CD4-positive, alpha-beta T cell (primary cell): ENCODE measurements around the gene RPL11. TPM values are rescaled to one million over a fixed set of nuclear protein-coding genes. Genes with fewer than 3 reads are reported as not detected.

Experiments
- ATAC-seq: fragments of 200-7000 bp; cut with Tn5 transposase; one replicate; pipeline ENCODE4 v1.10.0; 2022; ENCODE audit warnings: mild to moderate bottlenecking; ENCODE audit not compliant: poor library complexity
- CTCF ChIA-PET: fragments of 350-600 bp; sonication (Branson Sonifier 250); formaldehyde crosslinking; loops from one replicate; lab custom pipeline; 2021; ENCODE audit warnings: antibody characterized with exemption, inconsistent platforms; lab: Charles Lee
- POLR2A ChIA-PET: fragments of 350-600 bp; sonication (Branson Sonifier 250); formaldehyde crosslinking; loops from one replicate; lab custom pipeline; 2021; ENCODE audit warnings: antibody characterized with exemption, inconsistent platforms; lab: Charles Lee
- DNase-seq, 14 experiments: peaks; one replicate each; pipeline ENCODE4 v3.0.0-alpha.2; 2013 to 2020; ENCODE audit warnings: mixed read lengths in 2 of 14
- H3K27ac ChIP-seq, 2 donors: one replicate each; pipeline versions ENCODE4 v1.5.1 to v1.7.0; 2013; ENCODE audit warnings: low read length in 2 of 2, low read depth in 1 of 2, mild to moderate bottlenecking in 1 of 2
- H3K27me3 ChIP-seq, 2 experiments: 1 replicate in 1 of 2; 2 replicates in 1 of 2; pipeline versions ENCODE4 v1.6.1 to v1.7.0; 2013; ENCODE audit warnings: low read length in 2 of 2, control low read depth in 1 of 2, mild to moderate bottlenecking in 1 of 2, moderate library complexity in 1 of 2; ENCODE audit not compliant: insufficient read depth in 2 of 2, control insufficient read depth in 1 of 2
- H3K36me3 ChIP-seq: one replicate; pipeline ENCODE4 v1.6.1; 2013; ENCODE audit warnings: low read length, control low read depth; ENCODE audit not compliant: insufficient read depth
- H3K4me1 ChIP-seq: one replicate; pipeline ENCODE4 v1.6.1; 2013; ENCODE audit warnings: low read length, control low read depth; ENCODE audit not compliant: insufficient read depth
- H3K4me3 ChIP-seq: one replicate; pipeline ENCODE4 v1.5.1; 2013; ENCODE audit warnings: mild to moderate bottlenecking, low read length, moderate library complexity
- H3K9me3 ChIP-seq, 2 experiments: 1 replicate in 1 of 2; 2 replicates in 1 of 2; pipeline versions ENCODE4 v1.6.1 to v1.7.0; 2013; ENCODE audit warnings: low read length in 2 of 2, mild to moderate bottlenecking in 2 of 2, control low read depth in 1 of 2, moderate library complexity in 1 of 2; ENCODE audit not compliant: control insufficient read depth in 1 of 2, insufficient read depth in 1 of 2
- H3K27ac Mint-ChIP-seq: one replicate; pipeline ENCODE4 v1.8.0; 2020; ENCODE audit warnings: mixed read lengths
- H3K27me3 Mint-ChIP-seq: one replicate; pipeline ENCODE4 v1.8.0; 2021; ENCODE audit warnings: mixed read lengths
- H3K36me3 Mint-ChIP-seq: one replicate; pipeline ENCODE4 v1.8.0; 2021; ENCODE audit warnings: low read depth, mixed read lengths
- H3K4me1 Mint-ChIP-seq: one replicate; pipeline ENCODE4 v1.8.0; 2021; ENCODE audit warnings: low read depth, mixed read lengths
- H3K4me3 Mint-ChIP-seq: one replicate; pipeline ENCODE4 v1.8.0; 2020; ENCODE audit warnings: mild to moderate bottlenecking, mixed read lengths
- H3K9me3 Mint-ChIP-seq: one replicate; pipeline ENCODE4 v1.8.0; 2020; ENCODE audit warnings: mixed read lengths
- CTCF ChIP-seq: fragments of 200-600 bp; IDR thresholded peaks from one replicate; pipeline ENCODE4 v1.8.0; 2022; ENCODE audit warnings: antibody characterized with exemption, mild to moderate bottlenecking
- intact Hi-C, 2 experiments: fragments of 100-400 bp; cut with DNase I in 1 of 2; cut with micrococcal nuclease in 1 of 2; formaldehyde crosslinking; loops; one replicate each; pipeline versions ENCODE4 v1.15.1 to v1.9.0; 2023 to 2025; cut with DNase I, micrococcal nuclease
- total RNA-seq, 174 experiments: library from RNA in 2 of 174; stranded (reverse) in 2 of 174; gene quantifications; one replicate each; pipeline ENCODE4 v1.2.3 and lab custom pipeline; 2021 to 2026

The RPL11 gene
- total RNA-seq, 2 experiments from 2014 or later, result 2,191 to 2,374 TPM

DNA sequence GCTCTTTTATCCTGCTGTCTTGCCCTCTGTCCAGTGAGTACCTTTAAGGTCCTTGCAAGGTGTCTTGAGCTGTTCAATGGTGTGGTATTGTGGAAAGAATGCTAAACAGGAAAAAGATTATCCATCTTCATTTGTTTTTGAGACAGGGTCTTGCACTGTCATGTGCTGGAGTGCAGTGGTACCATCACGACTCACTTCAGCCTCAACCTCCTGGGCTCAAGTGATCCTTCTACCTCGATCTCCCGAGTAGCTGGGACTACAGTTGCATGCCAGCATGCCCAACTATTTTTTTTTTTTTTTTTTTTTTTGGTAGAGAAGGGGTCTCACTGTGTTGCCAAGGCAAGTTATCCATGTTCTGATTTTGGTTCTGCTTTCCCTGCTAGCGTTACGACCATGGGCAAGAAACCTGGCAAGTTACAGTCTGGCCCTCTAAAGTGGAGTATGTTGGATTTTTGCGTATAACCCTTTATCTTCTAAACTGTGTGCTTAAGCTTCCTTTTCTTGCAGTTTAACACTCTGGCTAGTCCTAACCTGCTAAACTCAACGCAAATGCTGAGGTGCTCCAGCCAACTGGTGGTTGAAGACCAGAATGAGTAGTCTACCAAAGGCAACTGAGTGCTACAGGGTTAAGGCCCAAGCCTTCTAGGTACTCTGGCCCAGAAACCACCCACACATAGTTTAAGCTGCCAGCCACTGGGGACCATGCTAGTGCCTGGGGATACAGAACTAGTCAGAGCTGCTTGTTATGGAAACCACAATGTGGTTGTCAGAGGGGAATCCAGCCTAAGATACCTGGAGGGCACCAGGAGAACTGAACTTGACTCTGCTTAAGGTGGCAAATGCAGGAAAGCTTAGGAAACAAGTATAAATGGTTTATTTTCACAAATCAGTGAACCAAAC is 7.9 kb downstream of the RPL11 start:
- POLR2A ChIA-PET, result interaction anchor here (1.8 kb wide), 1 partner anchor 8 kb away, joined by 6 read pairs; the partner anchor contains the start of gene RPL11
- Mint-ChIP-seq H3K27ac (no peak overlapping the region), H3K4me1 (peaks cover 43% of the 10 kb centered on the region), H3K27me3 (no peaks in the 10 kb centered on the region), H3K9me3 (no peaks in the 10 kb centered on the region), H3K4me3 (no peak overlapping the region), H3K36me3 (peaks cover 82% of the 10 kb centered on the region)
- H3K27me3 ChIP-seq, result no peaks in the 10 kb centered on the region
- CTCF ChIA-PET, result interaction anchor here (0.7 to 1.8 kb wide), 2 partner anchors 8 to 22 kb away, joined by 3 to 6 read pairs; partner anchors contain the start of gene RPL11
- H3K9me3 ChIP-seq, result peaks cover 0 to 3% of the 10 kb centered on the region in 2 experiments
- H3K4me3 ChIP-seq, result no peak overlapping the region
- intact Hi-C loops, result no loop called here
- peaks cover 10% of the 10 kb centered on the region for H3K4me1 ChIP-seq
- TF ChIP-seq CTCF, result no peak
- ATAC-seq, result no peak
- no peak overlapping the region for H3K27ac ChIP-seq
- H3K36me3 ChIP-seq, result peaks cover 74% of the 10 kb centered on the region
- DNase-seq, result no peak

- peaks cover 64% of the 10 kb centered on the region for H3K36me3 ChIP-seq
- no peak overlapping the region for H3K27ac Mint-ChIP-seq
- TF ChIP-seq CTCF, result no peak
These were observed 9.7 kb downstream of the RPL11 start for GRCh38 chr1:23701310-23701709.

DNA sequence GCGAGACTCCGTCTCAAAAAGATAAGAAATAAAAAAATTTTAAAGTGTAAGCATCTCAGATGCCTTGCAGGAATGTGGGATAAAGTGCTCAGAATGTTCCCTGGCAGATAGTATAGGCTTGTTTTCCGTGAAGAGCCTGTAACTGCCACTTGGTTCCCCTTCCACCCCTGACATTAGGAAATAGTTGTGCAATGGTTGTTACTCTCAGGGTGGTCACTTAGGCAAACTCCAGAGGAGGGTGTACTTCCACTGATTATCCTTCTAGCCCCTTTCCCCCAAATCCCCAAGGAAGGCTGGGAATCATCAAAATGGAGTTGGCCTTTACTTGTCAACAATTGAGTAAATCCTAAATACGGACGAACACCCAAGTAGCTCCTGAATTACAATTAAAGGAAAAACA is 10.4 kb downstream of the RPL11 start:
- CTCF ChIA-PET, result interaction anchor here (1.0 kb wide), 1 partner anchor 10 kb away, joined by 3 read pairs; the partner anchor contains the start of gene RPL11

More at GRCh38 chr1:23701310-23701709, 9.7 kb downstream of the RPL11 start:
- Mint-ChIP-seq H3K9me3 (no peaks in the 10 kb centered on the region), H3K4me3 (no peak overlapping the region), H3K27me3 (no peaks in the 10 kb centered on the region), H3K36me3 (peaks cover 65% of the 10 kb centered on the region), H3K4me1 (peaks cover 25% of the 10 kb centered on the region)
- Histone ChIP-seq H3K27me3 (no peaks in the 10 kb centered on the region), H3K27ac (no peak overlapping the region), H3K9me3 (no peaks in the 10 kb centered on the region), H3K4me3 (no peak overlapping the region), H3K4me1 (no peaks in the 10 kb centered on the region)
- DNase-seq (no peak), ATAC-seq (no peak)
- intact Hi-C loops, result no loop called here
- ChIA-PET CTCF (no interaction called here), POLR2A (no interaction called here)

More for the DNA sequence above, 10.4 kb downstream of the RPL11 start:
- Histone ChIP-seq H3K9me3 (no peaks in the 10 kb centered on the region), H3K27ac (no peak overlapping the region), H3K27me3 (no peaks in the 10 kb centered on the region), H3K4me1 (no peaks in the 10 kb centered on the region), H3K36me3 (peaks cover 57% of the 10 kb centered on the region), H3K4me3 (no peak overlapping the region)
- no peak for TF ChIP-seq CTCF
- Mint-ChIP-seq H3K27ac (no peak overlapping the region), H3K9me3 (no peaks in the 10 kb centered on the region), H3K4me3 (no peak overlapping the region), H3K4me1 (peaks cover 20% of the 10 kb centered on the region), H3K27me3 (no peaks in the 10 kb centered on the region), H3K36me3 (peaks cover 58% of the 10 kb centered on the region)
- DNase-seq, result no peak
- POLR2A ChIA-PET, result interaction anchor here (1.2 kb wide), 1 partner anchor 10 kb away, joined by 4 read pairs; the partner anchor contains the start of gene RPL11
- ATAC-seq, result no peak
- intact Hi-C loops, result no loop called here
